HFFc6 (cell line): Measurements from ENCODE around the gene SOD2. TPM values are rescaled to one million over a fixed set of nuclear protein-coding genes. Genes with fewer than 3 reads are reported as not detected.

ENCODE experiments used
- DNase-seq: peaks from one replicate; pipeline ENCODE4 v3.0.0-alpha.2; 2018
- H3K27ac Mint-ChIP-seq: 2 replicates; pipeline ENCODE4 v1.8.0; 2020; ENCODE audit warnings: mild to moderate bottlenecking, mixed read lengths
- H3K27me3 Mint-ChIP-seq: 2 replicates; pipeline ENCODE4 v1.8.0; 2021; ENCODE audit warnings: mild to moderate bottlenecking, moderate library complexity, mixed read lengths; ENCODE audit not compliant: insufficient read depth
- H3K36me3 Mint-ChIP-seq: 2 replicates; pipeline ENCODE4 v1.8.0; 2021; ENCODE audit warnings: low read depth, mixed read lengths
- H3K4me1 Mint-ChIP-seq: 2 replicates; pipeline ENCODE4 v1.8.0; 2020; ENCODE audit warnings: low read depth, mixed read lengths
- H3K4me3 Mint-ChIP-seq: 2 replicates; pipeline ENCODE4 v1.8.0; 2020; ENCODE audit warnings: mild to moderate bottlenecking, moderate library complexity, mixed read lengths
- H3K9me3 Mint-ChIP-seq: 2 replicates; pipeline ENCODE4 v1.8.0; 2020; ENCODE audit warnings: mild to moderate bottlenecking, mixed read lengths
- CTCF ChIP-seq: fragments of 200-600 bp; sonication (generic); IDR thresholded peaks from 2 replicates; pipeline ENCODE4 v1.5.0; 2021; ENCODE audit warnings: antibody characterized with exemption, mild to moderate bottlenecking
- total RNA-seq, 6 experiments: library from RNA; stranded (reverse); fragmentation: NEBNext Ultra II Directional; extraction: Animal tissue kit (Norgen Biotek cat#: 25700); gene quantifications; 2 replicates in 1 of 6; 3 replicates in 5 of 6; pipeline ENCODE4 v1.2.3, GENCODE V29; 2021

Gene SOD2
- total RNA-seq, 6 experiments from 2014 or later, result 73.2 to 87.6 (median 75.3) TPM

GRCh38 chr6:159649441-159649840 lies 43.6 kb downstream of the SOD2 start:
- H3K4me1 Mint-ChIP-seq, result peaks cover 16% of the 10 kb centered on the region; the same call in 1 of the 2 replicates
- H3K4me3 Mint-ChIP-seq, result no peak overlapping the region
- H3K27me3 Mint-ChIP-seq, result no peaks in the 10 kb centered on the region; the same call in 1 of the 2 replicates
- no peak for TF ChIP-seq CTCF
- H3K36me3 Mint-ChIP-seq, result no peaks in the 10 kb centered on the region
- H3K27ac Mint-ChIP-seq, result no peak overlapping the region
- H3K9me3 Mint-ChIP-seq, result no peaks in the 10 kb centered on the region
- no peak for DNase-seq

- no peak for TF ChIP-seq CTCF
- Mint-ChIP-seq H3K9me3 (no peaks in the 10 kb centered on the region), H3K4me3 (no peak overlapping the region), H3K27me3 (no peaks in the 10 kb centered on the region; the same call in none of the 2 replicates), H3K36me3 (no peaks in the 10 kb centered on the region), H3K4me1 (peaks cover 16% of the 10 kb centered on the region; the same call in 1 of the 2 replicates), H3K27ac (no peak overlapping the region)
- DNase-seq, result no peak
Observed at GRCh38 chr6:159646733-159647132, 46.3 kb downstream of the SOD2 start.

- H3K9me3 Mint-ChIP-seq, result no peaks in the 10 kb centered on the region
- no peak overlapping the region for H3K4me3 Mint-ChIP-seq
Observed at GRCh38 chr6:159646116-159646515, 46.9 kb downstream of the SOD2 start.

GRCh38 chr6:159645640-159646039 lies 47.4 kb downstream of the SOD2 start:
- TF ChIP-seq CTCF, result no peak
- Mint-ChIP-seq H3K9me3 (no peaks in the 10 kb centered on the region), H3K4me1 (peaks cover 16% of the 10 kb centered on the region; the same call in 1 of the 2 replicates), H3K27me3 (no peaks in the 10 kb centered on the region; the same call in none of the 2 replicates), H3K4me3 (no peak overlapping the region), H3K27ac (no peak overlapping the region), H3K36me3 (no peaks in the 10 kb centered on the region)
- no peak for DNase-seq

More at GRCh38 chr6:159646116-159646515, 46.9 kb downstream of the SOD2 start:
- no peaks in the 10 kb centered on the region; the same call in none of the 2 replicates for H3K27me3 Mint-ChIP-seq
- H3K4me1 Mint-ChIP-seq, result peaks cover 16% of the 10 kb centered on the region; the same call in 1 of the 2 replicates
- no peak overlapping the region for H3K27ac Mint-ChIP-seq
- no peaks in the 10 kb centered on the region for H3K36me3 Mint-ChIP-seq
- no peak for DNase-seq
- TF ChIP-seq CTCF, result no peak

Other genes starting within 250 kb of the SOD2 start
- gene WTAP, start 34.3 kb upstream of the SOD2 start, total RNA-seq, result 10 to 100 TPM; 64.0 to 73.5 (median 68.7) TPM
- 10 to 100 TPM; 25.6 to 39.9 (median 38.7) TPM for gene ACAT2, start 68.8 kb upstream of the SOD2 start, total RNA-seq
- gene TCP1, start 96.4 kb upstream of the SOD2 start, total RNA-seq, result 100 to 1,000 TPM; 212 to 270 (median 225) TPM
- gene MRPL18, start 97.2 kb upstream of the SOD2 start, total RNA-seq, result 10 to 100 TPM; 74.1 to 93.6 (median 81.4) TPM
- not detected for gene PNLDC1, start 107.0 kb upstream of the SOD2 start, total RNA-seq
- not detected for gene MAS1, start 197.7 kb upstream of the SOD2 start, total RNA-seq